ENCODE results near the gene SLC25A13.

Gene SLC25A13

GRCh38 chr7:96219378-96220130 is 102.3 kb downstream of the SLC25A13 start:
- Histone ChIP-seq H3K27me3 (ENCODE audit: control insufficient read depth in 5 of 5, insufficient read depth in 4 of 5, low read length in 5 of 5) (no peaks in the 10 kb centered on the region), H3K27ac (ENCODE audit: low read depth, low read length) (peak overlapping the region; percentile 7)

GRCh38 chr7:96218664-96219243 is 103.1 kb downstream of the SLC25A13 start:
- Histone ChIP-seq H3K9me3 (ENCODE audit: control insufficient read depth in 5 of 5, low read length in 5 of 5) (peaks cover 0 to 4% (median 2%) of the 10 kb centered on the region in 5 donors), H3K36me3 (ENCODE audit: control insufficient read depth in 5 of 5, insufficient read depth in 5 of 5, low read length in 5 of 5) (peaks cover 0 to 4% (median 0%) of the 10 kb centered on the region in 5 donors), H3K4me1 (ENCODE audit: control insufficient read depth in 5 of 5, insufficient read depth in 5 of 5, low read length in 5 of 5) (peaks cover 0 to 11% (median 9%) of the 10 kb centered on the region in 5 donors), H3K4me3 (ENCODE audit: low read depth in 1 of 5, low read length in 5 of 5) (no peak overlapping the region), H3K27me3 (ENCODE audit: control insufficient read depth in 5 of 5, insufficient read depth in 4 of 5, low read length in 5 of 5) (no peaks in the 10 kb centered on the region), H3K27ac (ENCODE audit: low read depth, low read length) (peak overlapping the region; percentile 18), H3K9ac (ENCODE audit: low read length in 5 of 5) (no peak overlapping the region)

More at GRCh38 chr7:96219378-96220130, 102.3 kb downstream of the SLC25A13 start:
- Histone ChIP-seq H3K4me1 (ENCODE audit: control insufficient read depth in 5 of 5, insufficient read depth in 5 of 5, low read length in 5 of 5) (peaks cover 0 to 11% (median 9%) of the 10 kb centered on the region in 5 donors), H3K9me3 (ENCODE audit: control insufficient read depth in 5 of 5, low read length in 5 of 5) (peaks cover 0 to 4% (median 2%) of the 10 kb centered on the region in 5 donors), H3K9ac (ENCODE audit: low read length in 5 of 5) (no peak overlapping the region), H3K36me3 (ENCODE audit: control insufficient read depth in 5 of 5, insufficient read depth in 5 of 5, low read length in 5 of 5) (peaks cover 0 to 4% (median 0%) of the 10 kb centered on the region in 5 donors), H3K4me3 (ENCODE audit: low read depth in 1 of 5, low read length in 5 of 5) (no peak overlapping the region)

GRCh38 chr7:96217147-96217546 is 104.8 kb downstream of the SLC25A13 start:
- H3K4me1 ChIP-seq (ENCODE audit: control insufficient read depth in 5 of 5, insufficient read depth in 5 of 5, low read length in 5 of 5), result peaks cover 0 to 11% (median 9%) of the 10 kb centered on the region in 5 donors
- H3K27me3 ChIP-seq (ENCODE audit: control insufficient read depth in 5 of 5, insufficient read depth in 4 of 5, low read length in 5 of 5), result no peaks in the 10 kb centered on the region
- H3K27ac ChIP-seq (ENCODE audit: low read depth, low read length), result no peak overlapping the region
- no peak overlapping the region for H3K9ac ChIP-seq (ENCODE audit: low read length in 5 of 5)
- H3K36me3 ChIP-seq (ENCODE audit: control insufficient read depth in 5 of 5, insufficient read depth in 5 of 5, low read length in 5 of 5), result peaks cover 0 to 4% (median 0%) of the 10 kb centered on the region in 5 donors
- peaks cover 0 to 4% (median 2%) of the 10 kb centered on the region in 5 donors for H3K9me3 ChIP-seq (ENCODE audit: control insufficient read depth in 5 of 5, low read length in 5 of 5)
- H3K4me3 ChIP-seq (ENCODE audit: low read depth in 1 of 5, low read length in 5 of 5), result no peak overlapping the region

- Histone ChIP-seq H3K9ac (ENCODE audit: low read length in 5 of 5) (no peak overlapping the region), H3K36me3 (ENCODE audit: control insufficient read depth in 5 of 5, insufficient read depth in 5 of 5, low read length in 5 of 5) (peaks cover 0 to 4% (median 0%) of the 10 kb centered on the region in 5 donors)
These were observed 105.5 kb downstream of the SLC25A13 start for GRCh38 chr7:96216373-96216772.

GRCh38 chr7:96212474-96212873 is 109.4 kb downstream of the SLC25A13 start:
- Histone ChIP-seq H3K9ac (ENCODE audit: low read length in 5 of 5) (no peak overlapping the region), H3K27ac (ENCODE audit: low read depth, low read length) (no peak overlapping the region), H3K27me3 (ENCODE audit: control insufficient read depth in 5 of 5, insufficient read depth in 4 of 5, low read length in 5 of 5) (no peaks in the 10 kb centered on the region), H3K9me3 (ENCODE audit: control insufficient read depth in 5 of 5, low read length in 5 of 5) (peaks cover 0 to 4% (median 2%) of the 10 kb centered on the region in 5 donors), H3K36me3 (ENCODE audit: control insufficient read depth in 5 of 5, insufficient read depth in 5 of 5, low read length in 5 of 5) (peaks cover 4 to 9% (median 5%) of the 10 kb centered on the region in 5 donors), H3K4me1 (ENCODE audit: control insufficient read depth in 5 of 5, insufficient read depth in 5 of 5, low read length in 5 of 5) (no peaks in the 10 kb centered on the region), H3K4me3 (ENCODE audit: low read depth in 1 of 5, low read length in 5 of 5) (no peak overlapping the region)

More at GRCh38 chr7:96216373-96216772, 105.5 kb downstream of the SLC25A13 start:
- Histone ChIP-seq H3K27me3 (ENCODE audit: control insufficient read depth in 5 of 5, insufficient read depth in 4 of 5, low read length in 5 of 5) (no peaks in the 10 kb centered on the region), H3K9me3 (ENCODE audit: control insufficient read depth in 5 of 5, low read length in 5 of 5) (peaks cover 0 to 4% (median 2%) of the 10 kb centered on the region in 5 donors), H3K4me3 (ENCODE audit: low read depth in 1 of 5, low read length in 5 of 5) (no peak overlapping the region), H3K27ac (ENCODE audit: low read depth, low read length) (no peak overlapping the region), H3K4me1 (ENCODE audit: control insufficient read depth in 5 of 5, insufficient read depth in 5 of 5, low read length in 5 of 5) (peaks cover 0 to 11% (median 9%) of the 10 kb centered on the region in 5 donors)

- H3K36me3 ChIP-seq (ENCODE audit: control insufficient read depth in 5 of 5, insufficient read depth in 5 of 5, low read length in 5 of 5), result peaks cover 4 to 9% (median 5%) of the 10 kb centered on the region in 5 donors
- H3K9ac ChIP-seq (ENCODE audit: low read length in 5 of 5), result no peak overlapping the region
- peaks cover 0 to 4% (median 2%) of the 10 kb centered on the region in 5 donors for H3K9me3 ChIP-seq (ENCODE audit: control insufficient read depth in 5 of 5, low read length in 5 of 5)
- H3K4me1 ChIP-seq (ENCODE audit: control insufficient read depth in 5 of 5, insufficient read depth in 5 of 5, low read length in 5 of 5), result no peaks in the 10 kb centered on the region
- H3K27ac ChIP-seq (ENCODE audit: low read depth, low read length), result no peak overlapping the region
- H3K4me3 ChIP-seq (ENCODE audit: low read depth in 1 of 5, low read length in 5 of 5), result no peak overlapping the region
- no peaks in the 10 kb centered on the region for H3K27me3 ChIP-seq (ENCODE audit: control insufficient read depth in 5 of 5, insufficient read depth in 4 of 5, low read length in 5 of 5)
These were observed 109.9 kb downstream of the SLC25A13 start for GRCh38 chr7:96211954-96212353.

- Histone ChIP-seq H3K9me3 (ENCODE audit: control insufficient read depth in 5 of 5, low read length in 5 of 5) (no peaks in the 10 kb centered on the region), H3K27me3 (ENCODE audit: control insufficient read depth in 5 of 5, insufficient read depth in 4 of 5, low read length in 5 of 5) (no peaks in the 10 kb centered on the region), H3K36me3 (ENCODE audit: control insufficient read depth in 5 of 5, insufficient read depth in 5 of 5, low read length in 5 of 5) (peaks cover 5 to 18% (median 12%) of the 10 kb centered on the region in 5 donors), H3K4me3 (ENCODE audit: low read depth in 1 of 5, low read length in 5 of 5) (no peak overlapping the region), H3K4me1 (ENCODE audit: control insufficient read depth in 5 of 5, insufficient read depth in 5 of 5, low read length in 5 of 5) (no peaks in the 10 kb centered on the region), H3K9ac (ENCODE audit: low read length in 5 of 5) (no peak overlapping the region), H3K27ac (ENCODE audit: low read depth, low read length) (no peak overlapping the region)
These were observed 116.2 kb downstream of the SLC25A13 start for GRCh38 chr7:96205665-96206064.

- H3K4me3 ChIP-seq (ENCODE audit: low read depth in 1 of 5, low read length in 5 of 5), result no peak overlapping the region
These were observed 117.3 kb downstream of the SLC25A13 start for GRCh38 chr7:96204601-96205000.

GRCh38 chr7:96203786-96204185 is 118.1 kb downstream of the SLC25A13 start:
- Histone ChIP-seq H3K4me3 (ENCODE audit: low read depth in 1 of 5, low read length in 5 of 5) (no peak overlapping the region), H3K4me1 (ENCODE audit: control insufficient read depth in 5 of 5, insufficient read depth in 5 of 5, low read length in 5 of 5) (no peaks in the 10 kb centered on the region), H3K27ac (ENCODE audit: low read depth, low read length) (no peak overlapping the region), H3K27me3 (ENCODE audit: control insufficient read depth in 5 of 5, insufficient read depth in 4 of 5, low read length in 5 of 5) (no peaks in the 10 kb centered on the region), H3K9ac (ENCODE audit: low read length in 5 of 5) (no peak overlapping the region), H3K36me3 (ENCODE audit: control insufficient read depth in 5 of 5, insufficient read depth in 5 of 5, low read length in 5 of 5) (peaks cover 5 to 18% (median 16%) of the 10 kb centered on the region in 5 donors), H3K9me3 (ENCODE audit: control insufficient read depth in 5 of 5, low read length in 5 of 5) (no peaks in the 10 kb centered on the region)

More at GRCh38 chr7:96204601-96205000, 117.3 kb downstream of the SLC25A13 start:
- peaks cover 5 to 18% (median 12%) of the 10 kb centered on the region in 5 donors for H3K36me3 ChIP-seq (ENCODE audit: control insufficient read depth in 5 of 5, insufficient read depth in 5 of 5, low read length in 5 of 5)
- H3K27ac ChIP-seq (ENCODE audit: low read depth, low read length), result no peak overlapping the region
- no peaks in the 10 kb centered on the region for H3K4me1 ChIP-seq (ENCODE audit: control insufficient read depth in 5 of 5, insufficient read depth in 5 of 5, low read length in 5 of 5)
- no peaks in the 10 kb centered on the region for H3K27me3 ChIP-seq (ENCODE audit: control insufficient read depth in 5 of 5, insufficient read depth in 4 of 5, low read length in 5 of 5)
- H3K9ac ChIP-seq (ENCODE audit: low read length in 5 of 5), result no peak overlapping the region
- H3K9me3 ChIP-seq (ENCODE audit: control insufficient read depth in 5 of 5, low read length in 5 of 5), result no peaks in the 10 kb centered on the region

- no peak overlapping the region for H3K4me3 ChIP-seq (ENCODE audit: low read depth in 1 of 5, low read length in 5 of 5)
- no peak overlapping the region for H3K9ac ChIP-seq (ENCODE audit: low read length in 5 of 5)
- no peaks in the 10 kb centered on the region for H3K27me3 ChIP-seq (ENCODE audit: control insufficient read depth in 5 of 5, insufficient read depth in 4 of 5, low read length in 5 of 5)
- H3K36me3 ChIP-seq (ENCODE audit: control insufficient read depth in 5 of 5, insufficient read depth in 5 of 5, low read length in 5 of 5), result peaks cover 0 to 13% (median 10%) of the 10 kb centered on the region in 5 donors
- H3K9me3 ChIP-seq (ENCODE audit: control insufficient read depth in 5 of 5, low read length in 5 of 5), result no peaks in the 10 kb centered on the region
- no peaks in the 10 kb centered on the region for H3K4me1 ChIP-seq (ENCODE audit: control insufficient read depth in 5 of 5, insufficient read depth in 5 of 5, low read length in 5 of 5)
- H3K27ac ChIP-seq (ENCODE audit: low read depth, low read length), result no peak overlapping the region
These were observed 119.8 kb downstream of the SLC25A13 start for GRCh38 chr7:96202102-96202501.

Measured in subcutaneous abdominal adipose tissue (tissue), 5 donors.